ENCODE data around the gene GAK. TPM values are rescaled to one million over a fixed set of nuclear protein-coding genes. Genes with fewer than 3 reads are reported as not detected.

GAK gene
- total and polyA plus RNA-seq, 2 of the 4 experiments (the other 2 are of a cell fraction) = 45.1 to 133 TPM

GRCh38 chr4:836750-837301 lies 95.3 kb downstream of the GAK start:
- H3K79me1 ChIP-seq (ENCODE audit: low read depth in 1 of 2, low read length in 2 of 2) = no peaks in the 10 kb centered on the region
- POLR2A ChIA-PET (ENCODE audit: unreplicated experiment) = no interaction called here
- H3K4ac ChIP-seq (ENCODE audit: low read depth, low read length) = no peak overlapping the region
- DNase-seq = no peak
- no peak overlapping the region for H4K8ac ChIP-seq (ENCODE audit: low read depth in 2 of 2, low read length in 2 of 2)
- H2BK15ac ChIP-seq (ENCODE audit: low read depth, low read length) = no peak overlapping the region
- H2BK120ac ChIP-seq (ENCODE audit: low read depth, low read length) = no peak overlapping the region
- dilution Hi-C loops (cut with HindIII; ENCODE audit: low sequenced_read_pairs, unreplicated experiment) = no loop called here
- H3K9me3 ChIP-seq (ENCODE audit: control insufficient read depth, insufficient read depth, low read length) = peaks cover 8% of the 10 kb centered on the region
- ATAC-seq (ENCODE audit: low read depth) = no peak
- H3K27ac ChIP-seq (ENCODE audit: insufficient read depth, low read length) = no peak overlapping the region
- no peak overlapping the region for H3K18ac ChIP-seq (ENCODE audit: low read depth, low read length)
- no peak overlapping the region for H3K23ac ChIP-seq (ENCODE audit: low read depth, low read length)
- H3K9ac ChIP-seq (ENCODE audit: low read depth, low read length) = no peak overlapping the region
- H3K36me3 ChIP-seq (ENCODE audit: control insufficient read depth, insufficient read depth, low read length) = no peaks in the 10 kb centered on the region
- no peaks in the 10 kb centered on the region for H3K9me1 ChIP-seq (ENCODE audit: insufficient read depth, low read length)
- H4K20me1 ChIP-seq (ENCODE audit: insufficient read depth, low read length) = no peaks in the 10 kb centered on the region
- no peak overlapping the region for H2AFZ ChIP-seq (replicated peaks; ENCODE audit: low read length, poor library complexity)
- no peak overlapping the region for H3K4me3 ChIP-seq (ENCODE audit: insufficient read depth, low read depth, low read length)
- no peak overlapping the region for H2BK5ac ChIP-seq (ENCODE audit: low read depth, low read length, poor library complexity, severe bottlenecking)
- no peak overlapping the region for H2BK20ac ChIP-seq (ENCODE audit: low read depth, low read length)
- H3K56ac ChIP-seq (ENCODE audit: extremely low read depth, insufficient read depth, low read length) = no peak overlapping the region
- no peak overlapping the region for H2AK9ac ChIP-seq (replicated peaks; ENCODE audit: low read depth, low read length, poor library complexity)
- CTCF ChIA-PET = no interaction called here
- H4K91ac ChIP-seq (ENCODE audit: insufficient read depth, low read depth, low read length) = no peak overlapping the region
- intact Hi-C loops (cut with micrococcal nuclease) = no loop called here
- no peak overlapping the region for H3K4me2 ChIP-seq (ENCODE audit: low read depth, low read length)
- H3K27me3 ChIP-seq (ENCODE audit: control insufficient read depth, insufficient read depth, low read length) = peaks cover 6% of the 10 kb centered on the region
- BruUV-seq (replicated peaks) = no TSS peak
- no peak overlapping the region for H4K5ac ChIP-seq (ENCODE audit: low read depth, low read length)
- H3K4me1 ChIP-seq (ENCODE audit: control insufficient read depth, insufficient read depth, low read length) = no peaks in the 10 kb centered on the region
- no peak overlapping the region for H2AK5ac ChIP-seq (ENCODE audit: low read depth, low read length)
- H3K14ac ChIP-seq (replicated peaks; ENCODE audit: low read depth, low read length) = no peak overlapping the region
- TF ChIP-seq SMC3 (IDR thresholded peaks at IDR 0.05; ENCODE audit: low read depth, low read length) = no peak
- TF ChIP-seq CTCF (conservative IDR thresholded peaks at IDR 0.05; ENCODE audit: low read depth, low read length) = no peak
- TF ChIP-seq FOS (IDR thresholded peaks at IDR 0.05; ENCODE audit: low read depth, low read length) = no peak
- no peak for TF ChIP-seq MXI1 (IDR thresholded peaks at IDR 0.05; ENCODE audit: borderline replicate concordance, low read depth, low read length)
- TF ChIP-seq NFE2L2 (IDR thresholded peaks at IDR 0.05; ENCODE audit: low read depth, low read length) = no peak
- TF ChIP-seq RFX5 (IDR thresholded peaks at IDR 0.05; ENCODE audit: low read depth, low read length) = no peak
- TF ChIP-seq CEBPB (IDR thresholded peaks at IDR 0.05; ENCODE audit: low read depth, low read length) = no peak
- in situ Hi-C loops (cut with MboI; ENCODE audit: low sequenced_read_pairs) = no loop called here
- 74% methylated on average over 17 of the region's 22 CpGs; no CpG with 5 or more reads in 1 of the 2 experiments for WGBS, 2 experiments (ENCODE audit: extremely low coverage in 2 of 2, insufficient read length in 1 of 2)

Data from IMR-90 (cell line).